MM.1S (cell line): Measurements from ENCODE around the gene NEK5.

Source experiments
- EZH2 ChIP-seq: fragments of 300-600 bp; sonication (generic); optimal IDR thresholded peaks from 2 replicates; pipeline ENCODE3; 2017; ENCODE audit warnings: low read depth, mild to moderate bottlenecking, antibody characterized with exemption, low read length, mixed read lengths
- EZH2phosphoT487 ChIP-seq: fragments of 300-600 bp; sonication (generic); IDR thresholded peaks from 2 replicates; pipeline ENCODE4 v1.6.1; 2018; ENCODE audit warnings: antibody characterized with exemption, low read length
- TF ChIP-seq, protein P1 (sequence below): fragments of 300-600 bp; sonication (generic); IDR thresholded peaks from 2 replicates; pipeline ENCODE4 v1.5.1; 2016; ENCODE audit warnings: antibody characterized with exemption, low read length, mixed read lengths

DNA sequence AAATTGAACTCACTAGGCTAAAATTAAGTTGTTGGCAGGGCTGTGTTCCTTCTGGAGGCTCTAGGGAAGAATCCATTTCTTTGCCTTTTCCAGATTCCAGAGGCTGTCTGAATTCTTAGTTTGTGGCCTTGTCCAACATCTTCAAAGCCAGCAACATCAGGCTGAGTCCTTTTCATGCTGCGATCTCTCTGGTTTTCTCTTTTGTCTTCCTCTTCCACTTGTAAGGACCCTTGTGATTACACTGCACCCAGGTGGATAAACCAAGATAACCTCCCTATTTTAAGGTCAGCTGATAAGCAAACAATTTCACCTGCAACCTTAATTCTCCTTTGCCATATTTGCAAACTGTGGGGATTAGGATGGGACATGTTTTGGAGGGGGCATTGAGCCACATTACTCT, 92.8 kb downstream of the NEK5 start:
- TF ChIP-seq, protein P1, sequence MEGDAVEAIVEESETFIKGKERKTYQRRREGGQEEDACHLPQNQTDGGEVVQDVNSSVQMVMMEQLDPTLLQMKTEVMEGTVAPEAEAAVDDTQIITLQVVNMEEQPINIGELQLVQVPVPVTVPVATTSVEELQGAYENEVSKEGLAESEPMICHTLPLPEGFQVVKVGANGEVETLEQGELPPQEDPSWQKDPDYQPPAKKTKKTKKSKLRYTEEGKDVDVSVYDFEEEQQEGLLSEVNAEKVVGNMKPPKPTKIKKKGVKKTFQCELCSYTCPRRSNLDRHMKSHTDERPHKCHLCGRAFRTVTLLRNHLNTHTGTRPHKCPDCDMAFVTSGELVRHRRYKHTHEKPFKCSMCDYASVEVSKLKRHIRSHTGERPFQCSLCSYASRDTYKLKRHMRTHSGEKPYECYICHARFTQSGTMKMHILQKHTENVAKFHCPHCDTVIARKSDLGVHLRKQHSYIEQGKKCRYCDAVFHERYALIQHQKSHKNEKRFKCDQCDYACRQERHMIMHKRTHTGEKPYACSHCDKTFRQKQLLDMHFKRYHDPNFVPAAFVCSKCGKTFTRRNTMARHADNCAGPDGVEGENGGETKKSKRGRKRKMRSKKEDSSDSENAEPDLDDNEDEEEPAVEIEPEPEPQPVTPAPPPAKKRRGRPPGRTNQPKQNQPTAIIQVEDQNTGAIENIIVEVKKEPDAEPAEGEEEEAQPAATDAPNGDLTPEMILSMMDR: no peak
- no peak for TF ChIP-seq EZH2phosphoT487
- TF ChIP-seq EZH2: no peak
